Brain microvascular endothelial cell (primary cell): Measurements from ENCODE around the gene ABHD3.
"Not testable (repeated sequence)": the region's sequence is repeated elsewhere in the genome, so short reads cannot be mapped to it uniquely, and the experiment has no call there.

Experiments
- DNase-seq: peaks from one replicate; pipeline ENCODE4 v3.0.0-alpha.2; 2020
- H3K27ac ChIP-seq: fragments of 250-450 bp; sonication (Bioruptor Pico); 2 replicates; pipeline ENCODE4 v1.5.1; 2020; ENCODE audit warnings: mild to moderate bottlenecking, moderate library complexity
- H3K27me3 ChIP-seq: fragments of 250-450 bp; sonication (Bioruptor Pico); replicated peaks from 2 replicates; pipeline ENCODE4 v1.5.1; 2020; ENCODE audit warnings: mild to moderate bottlenecking
- H3K36me3 ChIP-seq: fragments of 250-450 bp; sonication (Bioruptor Pico); replicated peaks from 2 replicates; pipeline ENCODE4 v1.5.1; 2020; ENCODE audit warnings: mild to moderate bottlenecking
- H3K4me3 ChIP-seq: 2 replicates; pipeline ENCODE4 v1.5.1; 2011; ENCODE audit warnings: low read depth, mild to moderate bottlenecking, control low read depth, low read length, moderate library complexity
- CTCF ChIP-seq: IDR thresholded peaks from 2 replicates; pipeline ENCODE4 v1.5.1; 2011; ENCODE audit warnings: low read depth, mild to moderate bottlenecking, moderate library complexity, low read length, control low read depth, inconsistent platforms; ENCODE audit errors: missing control alignments
- in situ Hi-C: cut with HindIII; loops from 2 replicates; pipeline ENCODE4 v1.10.0; 2017; ENCODE audit warnings: low sequenced_read_pairs, low pct_ligation_motif_present

Gene ABHD3

GRCh38 chr18:21689736-21690135 lies 14.8 kb downstream of the ABHD3 start:
- no peak for TF ChIP-seq CTCF
- in situ Hi-C loops = no loop called here
- H3K36me3 ChIP-seq = no peaks in the 10 kb centered on the region
- no peak for DNase-seq
- no peaks in the 10 kb centered on the region for H3K27me3 ChIP-seq
- H3K27ac ChIP-seq = no peak overlapping the region
- H3K4me3 ChIP-seq = no peak overlapping the region

DNA sequence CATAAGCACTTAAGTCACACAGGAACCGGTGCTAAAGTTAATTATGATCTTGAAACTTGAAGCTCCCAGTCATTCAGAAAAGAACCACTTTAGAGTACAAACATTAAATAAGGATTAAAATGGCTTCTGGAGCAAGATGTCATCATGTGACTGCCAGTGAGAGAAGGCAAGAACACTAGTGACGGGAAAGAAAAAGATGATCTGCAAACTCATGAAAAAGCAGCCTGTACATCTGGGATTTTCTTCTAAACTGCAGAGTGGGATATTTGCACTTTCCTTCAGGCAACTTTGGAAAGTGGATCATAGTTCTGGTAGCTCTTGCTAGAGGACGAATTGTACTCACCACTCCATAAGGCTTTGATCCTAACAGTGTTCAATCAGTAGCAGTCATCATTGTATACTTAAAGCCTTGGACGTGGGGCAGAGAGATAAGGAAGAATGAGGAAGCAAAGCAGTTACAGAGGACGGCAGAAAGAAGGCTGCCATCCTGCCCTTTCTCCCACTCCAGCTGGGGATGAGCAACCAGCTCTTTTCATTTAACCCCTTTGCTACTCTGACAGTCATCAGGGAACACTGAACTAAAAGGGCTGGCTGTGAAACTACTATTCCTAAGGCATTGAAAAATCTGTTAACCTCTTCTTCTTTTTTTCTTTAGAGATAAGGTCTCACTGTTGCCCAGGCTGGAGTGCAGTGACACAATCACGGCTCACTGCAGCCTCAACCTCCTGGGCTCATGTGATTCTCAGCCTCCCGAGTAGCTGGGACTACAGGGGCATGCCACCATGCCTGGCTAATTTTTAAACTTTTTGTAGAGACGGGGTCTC lies 18.1 kb downstream of the ABHD3 start:
- in situ Hi-C loops = no loop called here
- Histone ChIP-seq H3K4me3 (no peak overlapping the region), H3K27ac (no peak overlapping the region), H3K27me3 (no peaks in the 10 kb centered on the region), H3K36me3 (no peaks in the 10 kb centered on the region)
- TF ChIP-seq CTCF = no peak
- peak; percentile 14 for DNase-seq

- H3K27me3 ChIP-seq, H3K36me3 ChIP-seq, H3K27ac ChIP-seq, DNase-seq, H3K4me3 ChIP-seq, in situ Hi-C loops: not testable (repeated sequence)
Observed at GRCh38 chr18:21685556-21685981, 19.0 kb downstream of the ABHD3 start.

DNA sequence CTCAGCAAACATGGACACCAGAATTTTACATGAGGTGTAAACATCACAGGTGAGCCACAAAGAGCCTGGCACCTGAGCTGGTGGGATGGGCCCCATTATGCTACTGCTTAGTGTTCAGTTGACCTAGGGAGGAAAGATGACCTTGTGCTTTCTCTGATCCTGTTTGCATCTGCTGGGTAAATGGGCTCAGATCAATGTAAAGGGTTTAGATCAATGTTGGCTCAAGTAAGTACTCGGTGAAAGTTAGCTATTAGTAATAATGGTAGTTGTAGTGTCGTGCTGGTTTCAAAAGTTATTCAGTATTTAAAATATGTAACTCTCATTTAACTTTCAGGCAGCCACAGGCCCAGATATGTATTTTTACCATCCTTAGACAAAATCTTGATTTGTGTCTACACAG lies 19.8 kb downstream of the ABHD3 start:
- in situ Hi-C loops = no loop called here
- DNase-seq = no peak

GRCh38 chr18:21682371-21683051 lies 22.1 kb downstream of the ABHD3 start:
- DNase-seq = no peak
- TF ChIP-seq CTCF = no peak

More for the DNA sequence above, 19.8 kb downstream of the ABHD3 start:
- Histone ChIP-seq H3K36me3 (no peaks in the 10 kb centered on the region), H3K27ac (no peak overlapping the region), H3K4me3 (no peak overlapping the region), H3K27me3 (no peaks in the 10 kb centered on the region)
- no peak for TF ChIP-seq CTCF

DNA sequence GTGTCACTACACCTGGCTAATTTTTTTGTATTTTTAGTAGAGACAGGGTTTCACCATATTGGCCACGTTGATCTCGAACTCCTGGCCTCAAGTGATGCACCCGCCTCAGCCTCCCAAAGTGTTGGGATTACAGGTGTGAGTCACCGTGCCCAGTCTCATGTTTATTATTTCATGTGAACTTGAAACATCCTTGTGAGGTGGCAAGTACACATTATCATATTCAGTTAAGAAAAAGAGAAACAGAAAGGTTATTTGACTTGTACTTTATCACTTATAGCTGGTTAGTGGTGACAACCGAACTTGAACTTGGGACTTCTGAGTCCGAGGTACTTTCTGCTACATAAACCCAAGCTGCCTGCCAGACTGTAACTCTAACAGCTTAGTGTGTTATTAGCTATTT lies 24.4 kb downstream of the ABHD3 start:
- Histone ChIP-seq H3K27me3 (no peaks in the 10 kb centered on the region), H3K4me3 (no peak overlapping the region), H3K27ac (no peak overlapping the region), H3K36me3 (no peaks in the 10 kb centered on the region)
- no peak for TF ChIP-seq CTCF
- DNase-seq = no peak
- in situ Hi-C loops = no loop called here

More at GRCh38 chr18:21682371-21683051, 22.1 kb downstream of the ABHD3 start:
- in situ Hi-C loops = no loop called here
- Histone ChIP-seq H3K27ac (no peak overlapping the region), H3K4me3 (peak overlapping the region; percentile 38), H3K27me3 (no peaks in the 10 kb centered on the region), H3K36me3 (no peaks in the 10 kb centered on the region)
